GM18907 (cell line): ENCODE results near the gene OR9A4.

ENCODE experiments used
- ATAC-seq: cut with Tn5 transposase; IDR thresholded peaks from one replicate; pipeline ENCODE4 v1.9.1; 2021; ENCODE audit warnings: mild to moderate bottlenecking, moderate library complexity; ENCODE audit not compliant: unreplicated experiment

OR9A4 gene

GRCh38 chr7:141945356-141945755 lies 29.2 kb downstream of the OR9A4 start:
- no peak for ATAC-seq

DNA sequence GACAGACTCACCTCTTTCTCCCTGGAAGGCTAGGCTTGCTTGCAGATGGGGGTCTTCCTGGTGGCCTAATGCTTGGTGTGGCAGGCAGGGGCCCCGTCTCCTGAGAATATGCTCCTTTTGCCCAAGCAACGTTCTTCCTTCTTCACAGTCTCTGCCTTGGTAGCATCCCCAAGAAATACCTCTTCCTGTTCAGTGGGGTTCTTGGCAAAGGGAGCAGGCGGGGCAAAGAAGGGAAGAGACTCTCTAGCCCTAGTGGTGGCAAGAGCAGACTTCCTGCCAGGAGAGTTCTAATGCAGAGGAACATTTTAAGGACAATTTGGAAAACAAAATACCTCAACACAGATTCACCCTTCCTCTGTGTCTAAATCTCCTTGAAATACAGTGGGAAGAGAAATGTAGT lies 30.6 kb downstream of the OR9A4 start, which contains the start of gene CLEC5A:
Gene CLEC5A (minus strand): TSS at position 179 of the 400 bp plus-strand sequence. CDS start 682 bp downstream, outside the sequence.
- ATAC-seq: no peak

GRCh38 chr7:141949021-141949420 lies 32.8 kb downstream of the OR9A4 start:
- no peak for ATAC-seq

DNA sequence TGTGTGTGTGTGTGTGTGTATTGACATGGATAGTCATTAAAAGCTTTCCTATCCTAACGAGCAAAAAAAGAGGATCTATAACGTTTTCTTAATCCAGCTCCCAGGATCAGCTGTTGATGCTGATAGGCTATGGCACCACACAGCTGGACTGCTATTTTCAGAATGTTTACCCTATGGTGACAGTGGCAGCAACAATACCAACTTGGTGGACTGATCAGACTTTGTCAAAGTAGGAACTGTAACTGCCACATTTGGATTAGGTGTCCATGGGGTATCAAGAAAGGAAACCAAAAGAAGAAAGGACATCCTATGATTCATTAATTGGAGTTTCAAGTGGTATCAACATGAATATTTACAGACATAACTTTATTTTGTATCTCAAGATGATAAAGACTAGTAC lies 33.3 kb downstream of the OR9A4 start:
- no peak for ATAC-seq

DNA sequence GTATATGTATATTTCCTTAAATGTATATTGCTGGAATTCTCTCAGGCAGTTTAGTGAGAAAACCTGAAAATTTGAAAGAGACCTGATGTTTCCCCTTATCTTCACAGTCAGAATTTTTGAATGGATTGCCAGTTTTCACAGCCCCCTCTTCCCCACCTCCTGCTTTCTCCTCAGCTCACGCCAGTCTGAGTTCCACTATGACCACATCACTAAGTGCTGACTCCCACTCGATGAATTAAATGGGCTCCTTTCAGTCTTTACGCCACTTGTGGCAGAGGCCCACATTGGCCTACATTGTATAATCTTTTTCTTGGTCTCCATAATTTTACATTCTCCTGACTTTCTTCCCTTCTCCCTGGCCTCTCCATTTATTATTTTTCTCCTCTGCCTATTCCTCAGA lies 33.7 kb downstream of the OR9A4 start:
- ATAC-seq: no peak

GRCh38 chr7:141950806-141951205 lies 34.6 kb downstream of the OR9A4 start:
- ATAC-seq: no peak

DNA sequence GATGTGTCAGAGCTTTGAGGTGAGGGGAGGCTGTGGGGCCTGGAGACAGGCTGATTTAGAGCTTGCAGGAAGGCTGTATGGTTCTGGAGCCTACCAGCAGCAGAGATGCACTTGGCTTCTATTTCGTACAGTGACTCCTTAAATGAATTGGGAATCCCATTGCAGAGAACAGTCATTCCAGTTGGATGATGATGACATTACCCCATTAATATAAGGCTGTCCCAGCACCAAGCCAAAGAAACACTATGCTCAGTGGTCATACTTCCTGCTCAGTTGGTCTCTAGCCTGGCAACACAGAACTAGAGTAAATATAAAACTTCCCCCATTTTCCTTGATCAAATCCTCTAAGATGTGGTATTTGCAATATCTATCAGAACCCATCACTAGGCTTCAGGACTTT lies 36.3 kb downstream of the OR9A4 start:
- ATAC-seq: no peak

DNA sequence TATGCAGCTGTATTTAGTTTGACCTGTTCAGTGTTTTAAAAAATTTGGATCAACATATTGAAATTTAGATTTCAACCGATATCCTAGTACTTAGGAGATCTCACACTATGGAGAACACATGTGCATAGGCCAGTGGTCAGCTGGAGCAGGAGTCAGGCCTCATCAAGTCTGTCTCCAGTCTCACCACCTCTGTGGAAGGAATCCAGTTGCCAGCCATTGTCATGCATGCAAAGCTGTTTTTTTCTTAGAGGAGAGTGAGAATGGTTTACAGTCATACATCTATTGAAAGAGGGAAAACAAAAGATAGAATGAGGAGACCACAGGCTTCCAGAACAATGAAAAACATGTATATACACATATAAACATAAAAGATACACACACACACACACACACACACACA lies 38.1 kb downstream of the OR9A4 start:
- no peak for ATAC-seq

GRCh38 chr7:141956084-141956483 lies 39.9 kb downstream of the OR9A4 start:
- ATAC-seq: no peak

GRCh38 chr7:141960687-141961422 lies 44.7 kb downstream of the OR9A4 start:
- peak; percentile 68 for ATAC-seq
